SK-N-MC (cell line): Measurements from ENCODE around the gene FEV.

Experiments used
- DNase-seq: peaks from one replicate; pipeline ENCODE4 v3.0.0-alpha.2; 2011; ENCODE audit warnings: low read depth, low spot score
- H3K27ac ChIP-seq: fragments of 200-600 bp; sonication (generic); 2 replicates; pipeline ENCODE4 v1.5.1; 2016; ENCODE audit warnings: mixed run types
- H3K36me3 ChIP-seq: fragments of 200-600 bp; sonication (generic); 2 replicates; pipeline ENCODE4 v1.6.1; 2017; ENCODE audit warnings: antibody characterized with exemption, low read length, mixed read lengths; ENCODE audit not compliant: insufficient read depth
- H3K4me3 ChIP-seq: fragments of 200-600 bp; sonication (generic); 2 replicates; pipeline ENCODE4 v1.5.1; 2016
- H3K9ac ChIP-seq: fragments of 200-600 bp; sonication (generic); 2 replicates; pipeline ENCODE4 v1.8.0; 2017; ENCODE audit warnings: mixed run types, mixed read lengths; ENCODE audit not compliant: insufficient read length
- H3K9me3 ChIP-seq: fragments of 200-600 bp; sonication (generic); 2 replicates; pipeline ENCODE4 v1.6.1; 2017; ENCODE audit warnings: low read depth, mild to moderate bottlenecking, antibody characterized with exemption, low read length, moderate library complexity, mixed read lengths
- EZH2 ChIP-seq: fragments of 200-600 bp; sonication (generic); IDR thresholded peaks from one replicate; pipeline ENCODE4 v1.6.1; 2017; ENCODE audit warnings: antibody characterized with exemption
- FOXP2 ChIP-seq: optimal IDR thresholded peaks from 2 replicates; pipeline ENCODE3; 2011; ENCODE audit warnings: mild to moderate bottlenecking, moderate library complexity; ENCODE audit not compliant: insufficient read depth; ENCODE audit errors: extremely low read length, control extremely low read depth
- POLR2AphosphoS5 ChIP-seq: IDR thresholded peaks from 2 replicates; pipeline ENCODE4 v1.6.1; 2012; ENCODE audit warnings: mild to moderate bottlenecking, low read depth, low read length, borderline replicate concordance

Gene FEV

DNA sequence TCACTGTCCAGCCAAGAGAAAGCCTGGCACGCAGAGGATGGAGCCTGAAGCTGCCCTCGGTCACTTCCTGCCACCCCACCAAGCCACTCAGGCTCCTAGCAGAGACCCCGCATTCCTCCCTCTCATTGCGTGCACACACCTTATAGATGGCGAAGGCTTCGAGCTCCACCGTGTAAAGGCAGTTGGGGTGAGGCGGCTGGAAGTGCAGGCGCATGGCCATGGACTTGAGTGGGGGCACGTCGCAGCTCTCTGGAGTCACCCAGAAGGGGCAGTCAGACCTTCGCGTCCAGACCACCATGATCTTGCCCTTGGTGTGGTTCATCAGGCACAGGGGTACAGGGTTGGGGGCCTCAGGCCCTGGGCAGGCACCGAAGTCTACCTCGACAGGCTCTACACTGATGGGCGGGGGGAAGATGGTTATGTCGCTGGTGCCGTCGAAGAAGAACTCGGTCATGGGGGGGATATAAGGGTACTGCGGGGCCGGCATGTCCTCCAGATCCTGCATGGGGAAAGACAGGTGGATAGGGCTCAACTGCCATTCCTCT, 42.6 kb upstream of the FEV start:
- Histone ChIP-seq H3K9me3 (no peaks in the 10 kb centered on the region), H3K36me3 (no peaks in the 10 kb centered on the region), H3K27ac (no peak overlapping the region), H3K9ac (no peak overlapping the region), H3K4me3 (no peak overlapping the region)
- TF ChIP-seq EZH2 = no peak
- no peak for TF ChIP-seq FOXP2
- no peak for TF ChIP-seq POLR2AphosphoS5
- DNase-seq = no peak

DNA sequence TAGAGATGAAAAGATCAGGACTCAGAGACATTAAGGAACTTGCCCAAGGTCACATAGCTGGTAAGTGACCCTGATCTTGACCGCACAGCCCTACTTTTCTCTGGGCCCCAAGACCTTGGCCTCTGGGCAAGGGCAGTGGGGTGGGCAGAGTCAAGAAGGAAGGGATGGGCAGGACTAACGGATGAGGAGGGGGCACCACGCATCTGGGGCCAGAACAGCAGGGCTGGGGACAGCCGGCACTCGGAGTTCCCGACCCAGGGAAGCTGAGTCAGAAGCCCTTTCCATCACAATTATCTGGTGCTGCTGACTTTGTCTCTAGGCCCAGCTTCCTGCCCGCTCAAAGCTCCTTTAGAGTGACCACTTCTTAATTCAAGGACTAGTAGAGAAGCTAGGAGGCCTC, 42.0 kb upstream of the FEV start:
- no peak for DNase-seq

DNA sequence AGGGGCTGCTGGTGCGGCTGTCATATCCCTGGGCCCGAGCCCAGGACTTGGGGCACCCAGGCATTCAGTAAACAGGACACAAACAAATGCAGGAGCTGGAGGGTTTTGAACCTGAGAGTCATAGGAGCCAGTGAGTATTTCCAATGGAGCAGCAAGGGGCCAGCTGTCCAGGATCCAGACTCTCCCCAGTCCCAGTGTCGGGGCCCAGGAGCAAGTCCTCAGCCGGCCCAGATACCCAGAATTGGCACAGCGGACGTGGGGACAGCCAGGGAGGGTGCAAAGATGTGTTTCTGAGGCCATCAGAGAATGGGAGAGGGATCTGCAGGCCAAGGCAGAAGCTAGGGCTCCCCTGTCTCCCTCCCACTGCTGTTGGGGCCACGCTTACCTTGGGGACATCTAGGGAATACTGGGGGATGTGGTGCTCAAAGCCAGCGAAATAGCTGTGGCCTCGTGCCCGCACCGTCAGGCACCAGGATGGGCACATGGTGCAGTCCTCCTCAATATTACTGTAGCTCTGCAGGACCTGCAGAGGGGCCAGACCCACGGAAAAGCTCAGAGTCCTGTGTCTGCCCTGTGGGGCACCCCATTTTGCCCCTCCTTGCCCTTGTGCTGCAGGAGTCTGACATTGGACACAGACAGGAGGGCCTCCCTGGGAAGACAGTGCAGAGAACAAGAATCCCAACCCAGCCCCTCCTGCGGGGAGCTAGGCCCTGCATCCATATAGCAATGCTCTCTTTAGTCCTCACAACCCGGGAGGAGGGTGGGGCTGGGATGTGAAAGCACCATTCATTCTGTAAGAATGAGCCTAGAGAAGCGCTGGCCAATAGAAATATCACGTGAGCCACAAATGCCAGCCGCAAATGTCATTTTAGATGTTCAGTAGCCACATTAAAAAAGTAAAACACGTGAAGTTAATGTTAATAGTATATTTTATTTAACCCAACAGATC, 40.9 kb upstream of the FEV start:
- no peaks in the 10 kb centered on the region for H3K9me3 ChIP-seq
- no peak for DNase-seq
- H3K36me3 ChIP-seq = no peaks in the 10 kb centered on the region
- TF ChIP-seq EZH2 (no peak), POLR2AphosphoS5 (no peak), FOXP2 (no peak)
- no peak overlapping the region for H3K27ac ChIP-seq
- H3K4me3 ChIP-seq = no peak overlapping the region
- H3K9ac ChIP-seq = no peak overlapping the region

More for the DNA sequence above, 42.0 kb upstream of the FEV start:
- Histone ChIP-seq H3K27ac (no peak overlapping the region), H3K36me3 (no peaks in the 10 kb centered on the region), H3K4me3 (no peak overlapping the region), H3K9me3 (no peaks in the 10 kb centered on the region), H3K9ac (no peak overlapping the region)
- TF ChIP-seq EZH2 = no peak
- no peak for TF ChIP-seq FOXP2
- TF ChIP-seq POLR2AphosphoS5 = no peak

DNA sequence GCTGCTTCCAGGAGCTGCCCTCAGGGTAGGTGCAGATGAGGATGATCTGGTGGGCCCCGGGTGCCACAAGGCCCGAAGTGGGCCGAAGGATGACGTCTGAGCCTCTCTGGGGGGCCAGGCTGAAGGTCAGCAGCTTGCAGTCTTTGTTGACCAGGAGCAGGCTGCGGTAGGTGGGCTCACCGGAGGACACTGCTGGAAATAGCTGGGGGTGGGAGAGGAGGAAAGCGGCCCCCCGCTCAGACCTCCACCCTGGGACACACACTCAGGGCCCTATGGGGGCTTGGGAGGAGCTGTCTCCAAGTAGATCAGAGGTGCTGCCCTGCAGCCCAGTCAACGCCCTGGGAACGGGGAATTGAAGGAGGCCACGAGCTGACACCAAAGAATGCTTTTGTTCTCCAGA, 39.1 kb upstream of the FEV start:
- DNase-seq = no peak
- Histone ChIP-seq H3K27ac (no peak overlapping the region), H3K4me3 (no peak overlapping the region), H3K9ac (no peak overlapping the region), H3K9me3 (no peaks in the 10 kb centered on the region), H3K36me3 (no peaks in the 10 kb centered on the region)
- TF ChIP-seq EZH2 (no peak), POLR2AphosphoS5 (no peak), FOXP2 (no peak)

DNA sequence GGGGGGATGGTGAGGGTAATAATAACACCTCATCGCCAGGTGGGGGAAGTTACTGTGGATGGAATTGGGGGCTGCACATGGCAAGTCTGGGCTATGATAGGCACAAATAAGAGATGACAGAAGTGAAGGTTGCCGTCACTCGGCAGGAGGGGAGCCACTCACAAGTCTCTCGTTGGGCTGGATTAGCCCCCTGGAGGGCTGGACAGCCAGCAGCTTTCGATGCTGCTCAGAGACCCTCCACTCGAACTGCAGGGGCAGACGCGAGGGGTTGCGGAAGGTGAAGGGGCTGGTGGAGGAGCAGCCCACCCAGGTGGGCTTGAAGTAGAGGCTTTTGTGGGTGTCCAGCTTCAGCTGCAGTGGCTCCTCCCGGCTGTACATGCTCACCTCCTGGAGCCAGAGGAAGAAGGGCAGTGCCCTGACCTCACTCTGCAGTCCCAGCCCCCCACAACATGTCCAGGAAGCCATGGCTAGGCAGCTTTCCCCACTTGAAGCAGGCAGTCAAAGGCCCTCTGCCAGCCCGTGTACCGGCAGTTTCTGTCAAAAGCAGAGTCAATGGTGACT, 38.1 kb upstream of the FEV start:
- H3K4me3 ChIP-seq = no peak overlapping the region
- H3K9me3 ChIP-seq = no peaks in the 10 kb centered on the region
- TF ChIP-seq FOXP2 = no peak
- no peak for TF ChIP-seq POLR2AphosphoS5
- no peak for TF ChIP-seq EZH2
- H3K27ac ChIP-seq = no peak overlapping the region
- H3K36me3 ChIP-seq = no peaks in the 10 kb centered on the region
- H3K9ac ChIP-seq = no peak overlapping the region
- DNase-seq = no peak

DNA sequence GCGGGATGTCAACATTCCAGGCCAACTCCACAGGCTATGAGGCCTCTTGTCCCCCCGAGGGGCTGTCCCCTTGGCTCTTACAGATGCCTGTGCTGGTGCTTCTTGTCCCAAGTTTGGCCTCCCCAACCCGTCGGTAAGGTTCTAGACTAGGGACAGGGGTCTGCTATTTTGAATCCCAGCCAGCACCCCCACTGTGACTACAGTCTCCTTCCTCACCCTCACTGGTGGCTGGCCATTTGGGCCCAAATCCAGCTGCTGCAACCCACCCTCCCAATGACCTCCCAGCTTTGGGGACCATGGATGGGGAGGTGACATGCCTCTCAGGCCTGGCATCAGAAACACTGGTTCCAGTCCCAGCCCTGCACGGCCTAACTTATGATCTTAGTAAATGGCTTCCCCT, 37.6 kb upstream of the FEV start:
- no peak overlapping the region for H3K4me3 ChIP-seq
- no peak for TF ChIP-seq POLR2AphosphoS5
- TF ChIP-seq EZH2 = no peak
- TF ChIP-seq FOXP2 = no peak
- no peak for DNase-seq

DNA sequence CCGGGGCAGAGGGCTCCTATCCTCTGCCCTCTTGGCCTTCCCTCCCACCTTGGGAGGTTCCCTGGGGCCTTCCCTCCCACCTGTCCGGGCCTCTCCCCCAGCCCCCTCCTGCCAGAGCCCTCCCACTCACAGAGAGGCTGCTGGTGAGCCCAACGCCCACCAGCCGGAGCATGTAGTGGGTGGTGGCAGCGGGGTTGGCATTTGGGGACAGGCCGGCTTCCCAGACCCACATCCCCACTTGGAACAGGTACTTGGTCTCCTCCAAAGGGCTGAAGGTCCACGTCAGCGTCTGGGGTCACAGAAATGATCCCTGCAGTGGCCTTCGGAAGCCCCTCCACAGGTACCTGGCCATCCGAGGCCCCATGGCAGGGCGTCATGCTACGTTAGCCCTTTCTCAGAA, 37.1 kb upstream of the FEV start:
- Histone ChIP-seq H3K4me3 (no peak overlapping the region), H3K9me3 (no peaks in the 10 kb centered on the region), H3K36me3 (no peaks in the 10 kb centered on the region), H3K9ac (no peak overlapping the region), H3K27ac (no peak overlapping the region)
- no peak for DNase-seq
- TF ChIP-seq POLR2AphosphoS5 = no peak
- TF ChIP-seq FOXP2 = no peak
- TF ChIP-seq EZH2 = no peak

More for the DNA sequence above, 37.6 kb upstream of the FEV start:
- Histone ChIP-seq H3K9me3 (no peaks in the 10 kb centered on the region), H3K36me3 (no peaks in the 10 kb centered on the region), H3K27ac (no peak overlapping the region), H3K9ac (no peak overlapping the region)

DNA sequence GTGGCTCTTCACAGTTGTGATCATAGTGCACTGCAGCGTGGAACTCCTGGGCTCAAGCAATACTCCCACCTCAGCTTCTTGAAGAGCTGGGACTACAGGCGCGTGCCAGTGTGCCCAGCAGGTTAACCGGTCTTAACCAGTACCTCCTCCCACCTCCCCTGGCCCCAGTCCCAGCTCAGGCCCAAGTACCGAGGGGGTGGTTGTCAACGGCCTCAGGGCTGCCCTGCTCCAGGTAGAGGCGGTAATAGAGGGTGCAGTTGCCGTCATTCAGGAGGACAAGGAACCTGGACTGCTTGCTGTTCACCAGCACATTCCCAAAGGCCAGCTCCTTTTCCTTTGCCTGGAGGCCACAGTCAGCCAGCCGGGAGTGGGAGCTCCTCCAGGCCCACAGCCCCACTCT, 36.6 kb upstream of the FEV start:
- no peak for DNase-seq
- no peak for TF ChIP-seq POLR2AphosphoS5
- no peak for TF ChIP-seq EZH2
- TF ChIP-seq FOXP2 = no peak
- no peaks in the 10 kb centered on the region for H3K36me3 ChIP-seq
- H3K27ac ChIP-seq = no peak overlapping the region
- H3K9me3 ChIP-seq = no peaks in the 10 kb centered on the region
- no peak overlapping the region for H3K4me3 ChIP-seq
- H3K9ac ChIP-seq = no peak overlapping the region
